HEK293 (cell line): ENCODE measurements around the gene DNAH1.
A peak's percentile ranks its signal among the peaks of the same experiment; 100 is the strongest.

Experiments used
- CTCF ChIA-PET: fragments of 350-600 bp; formaldehyde crosslinking; extraction: SDS; loops from one replicate; lab custom pipeline; 2021; ENCODE audit warnings: antibody characterized with exemption; lab: Yijun Ruan, JAX
- POLR2A ChIA-PET: fragments of 300-600 bp; formaldehyde crosslinking; extraction: SDS; loops from one replicate; lab custom pipeline; 2020; ENCODE audit warnings: antibody characterized with exemption, inconsistent platforms; lab: Yijun Ruan, JAX
- H3K27ac ChIP-seq: fragments of 200-500 bp; sonication (Bioruptor generic); 2 replicates; pipeline ENCODE4 v1.5.1; 2014; ENCODE audit warnings: low read depth, low read length, control low read depth, inconsistent platforms; ENCODE audit errors: extremely low read depth
- H3K36me3 ChIP-seq, 2 experiments: fragments of 200-500 bp in 1 of 2; sonication (Bioruptor generic) in 1 of 2; 1 replicate in 1 of 2; 2 replicates in 1 of 2; pipeline ENCODE4 v1.5.1; 2014 to 2017; ENCODE audit warnings: inconsistent platforms in 2 of 2, low read length in 2 of 2; ENCODE audit not compliant: control insufficient read depth in 2 of 2, insufficient read depth in 1 of 2
- H3K4me1 ChIP-seq: fragments of 200-500 bp; sonication (Bioruptor generic); 2 replicates; pipeline ENCODE4 v1.5.1; 2014; ENCODE audit warnings: mild to moderate bottlenecking, low read length, inconsistent platforms; ENCODE audit not compliant: control insufficient read depth, insufficient read depth
- H3K4me3 ChIP-seq: 2 replicates; pipeline ENCODE4 v1.5.1; 2011; ENCODE audit warnings: low read depth, mild to moderate bottlenecking, control low read depth, low read length, moderate library complexity
- H3K9me3 ChIP-seq: fragments of 200-500 bp; sonication (Bioruptor generic); 2 replicates; pipeline ENCODE4 v1.5.1; 2014; ENCODE audit warnings: low read depth, low read length, inconsistent platforms; ENCODE audit not compliant: control insufficient read depth, insufficient read depth
- EGR2 ChIP-seq: fragments of 450-650 bp; formaldehyde crosslinking; IDR thresholded peaks from 2 replicates; pipeline ENCODE4 v1.5.1; 2016; ENCODE audit warnings: low read depth, missing biosample characterization, missing genetic modification characterization
- GLI2 ChIP-seq: fragments of 450-650 bp; formaldehyde crosslinking; IDR thresholded peaks from 2 replicates; pipeline ENCODE4; 2017; ENCODE audit warnings: missing biosample characterization, missing genetic modification characterization, low read depth, borderline replicate concordance
- INSM2 ChIP-seq: fragments of 450-650 bp; formaldehyde crosslinking; IDR thresholded peaks from 2 replicates; pipeline ENCODE4 v1.5.1; 2016; ENCODE audit warnings: missing biosample characterization, missing genetic modification characterization
- REST ChIP-seq: fragments of 450-650 bp; formaldehyde crosslinking; IDR thresholded peaks from 2 replicates; pipeline ENCODE4 v1.5.1; 2016; ENCODE audit warnings: missing biosample characterization, missing genetic modification characterization
- YY2 ChIP-seq: fragments of 450-650 bp; formaldehyde crosslinking; IDR thresholded peaks from 2 replicates; pipeline ENCODE4 v1.5.1; 2016; ENCODE audit warnings: missing biosample characterization, missing genetic modification characterization
- ZBTB7A ChIP-seq: fragments of 450-650 bp; formaldehyde crosslinking; IDR thresholded peaks from 2 replicates; pipeline ENCODE4 v1.5.1; 2016; ENCODE audit warnings: low read depth, missing biosample characterization, missing genetic modification characterization
- ZFHX2 ChIP-seq: fragments of 450-650 bp; formaldehyde crosslinking; conservative IDR thresholded peaks from 2 replicates; pipeline ENCODE4 v1.5.1; 2016; ENCODE audit warnings: missing biosample characterization, missing genetic modification characterization
- ZFP69B ChIP-seq: fragments of 450-650 bp; formaldehyde crosslinking; IDR thresholded peaks from 2 replicates; pipeline ENCODE4 v1.5.1; 2016; ENCODE audit warnings: missing biosample characterization, missing genetic modification characterization
- ZNF280C ChIP-seq: fragments of 450-650 bp; formaldehyde crosslinking; IDR thresholded peaks from 2 replicates; pipeline ENCODE4 v1.5.1; 2016; ENCODE audit warnings: missing biosample characterization, missing genetic modification characterization
- ZNF48 ChIP-seq: fragments of 450-650 bp; formaldehyde crosslinking; IDR thresholded peaks from 2 replicates; pipeline ENCODE4 v1.5.1; 2016; ENCODE audit warnings: missing biosample characterization, missing genetic modification characterization
- ZNF677 ChIP-seq: fragments of 450-650 bp; IDR thresholded peaks from 2 replicates; pipeline ENCODE4 v1.5.0; 2018; ENCODE audit warnings: missing biosample characterization, mild to moderate bottlenecking, missing genetic modification characterization, moderate library complexity
- ZSCAN30 ChIP-seq: fragments of 450-650 bp; IDR thresholded peaks from 2 replicates; pipeline ENCODE4 v1.5.1; 2018; ENCODE audit warnings: missing biosample characterization, mild to moderate bottlenecking, missing genetic modification characterization, moderate library complexity
- TF ChIP-seq, protein P1 (sequence below): fragments of 450-650 bp; formaldehyde crosslinking; IDR thresholded peaks from 2 replicates; pipeline ENCODE4 v1.5.1; 2016; ENCODE audit warnings: missing biosample characterization, missing genetic modification characterization

The DNAH1 gene

GRCh38 chr3:52440671-52441070, 124.6 kb downstream of the DNAH1 start (continued):
- no peak for TF ChIP-seq INSM2 (tag by site-specific recombination)
- TF ChIP-seq ZSCAN30 (tag by site-specific recombination): no peak
- no peak for TF ChIP-seq ZBTB7A
- TF ChIP-seq ZNF280C (tag by site-specific recombination): no peak
- TF ChIP-seq, protein P1, sequence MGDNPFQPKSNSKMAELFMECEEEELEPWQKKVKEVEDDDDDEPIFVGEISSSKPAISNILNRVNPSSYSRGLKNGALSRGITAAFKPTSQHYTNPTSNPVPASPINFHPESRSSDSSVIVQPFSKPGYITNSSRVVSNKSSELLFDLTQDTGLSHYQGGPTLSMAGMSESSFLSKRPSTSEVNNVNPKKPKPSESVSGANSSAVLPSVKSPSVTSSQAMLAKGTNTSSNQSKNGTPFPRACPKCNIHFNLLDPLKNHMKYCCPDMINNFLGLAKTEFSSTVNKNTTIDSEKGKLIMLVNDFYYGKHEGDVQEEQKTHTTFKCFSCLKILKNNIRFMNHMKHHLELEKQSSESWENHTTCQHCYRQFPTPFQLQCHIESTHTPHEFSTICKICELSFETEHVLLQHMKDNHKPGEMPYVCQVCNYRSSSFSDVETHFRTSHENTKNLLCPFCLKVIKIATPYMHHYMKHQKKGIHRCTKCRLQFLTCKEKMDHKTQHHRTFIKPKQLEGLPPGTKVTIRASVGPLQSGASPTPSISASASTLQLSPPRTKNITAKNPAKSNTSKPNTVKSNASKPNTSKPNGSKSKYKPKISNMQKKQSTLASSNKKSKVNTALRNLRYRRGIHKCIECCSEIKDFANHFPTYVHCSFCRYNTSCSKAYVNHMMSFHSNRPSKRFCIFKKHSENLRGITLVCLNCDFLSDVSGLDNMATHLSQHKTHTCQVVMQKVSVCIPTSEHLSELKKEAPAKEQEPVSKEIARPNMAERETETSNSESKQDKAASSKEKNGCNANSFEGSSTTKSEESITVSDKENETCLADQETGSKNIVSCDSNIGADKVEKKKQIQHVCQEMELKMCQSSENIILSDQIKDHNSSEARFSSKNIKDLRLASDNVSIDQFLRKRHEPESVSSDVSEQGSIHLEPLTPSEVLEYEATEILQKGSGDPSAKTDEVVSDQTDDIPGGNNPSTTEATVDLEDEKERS (tag by site-specific recombination): no peak
- TF ChIP-seq, all 188 proteins: peak for 0

DNA sequence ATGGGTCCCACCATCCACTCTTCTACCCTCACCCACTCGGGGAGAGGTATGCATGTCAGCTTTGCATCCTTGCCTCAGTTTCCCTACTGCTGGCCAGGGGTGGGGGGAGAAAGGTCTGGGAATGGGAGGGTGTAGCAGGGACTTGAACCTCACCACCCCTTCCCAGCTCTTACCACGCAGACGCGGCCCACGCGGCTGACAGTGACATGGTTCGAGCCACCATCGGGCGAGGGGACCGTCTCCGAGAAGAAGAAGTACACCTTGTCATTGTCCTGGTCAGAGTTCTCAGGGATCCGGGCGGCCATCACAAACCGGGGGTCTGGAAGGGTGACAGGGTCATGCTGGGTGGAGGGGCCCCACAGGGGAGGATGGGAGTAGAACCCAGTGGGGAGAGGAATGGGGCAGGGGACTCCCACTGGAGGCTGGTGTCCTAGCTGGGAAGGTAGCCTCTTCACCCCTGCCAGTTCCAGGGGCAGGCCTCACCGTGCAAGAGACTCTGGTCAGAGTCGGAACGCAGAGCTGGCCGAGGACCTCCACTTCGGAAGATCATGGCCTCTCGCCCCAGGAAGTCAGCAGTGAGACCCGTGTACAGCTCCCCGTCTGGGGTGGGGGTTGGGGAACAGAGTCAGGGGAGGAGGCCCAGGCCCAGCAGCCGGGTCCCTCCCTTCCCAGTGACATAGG, 125.1 kb downstream of the DNAH1 start:
- H3K27ac ChIP-seq: no peak overlapping the region
- no peaks in the 10 kb centered on the region for H3K36me3 ChIP-seq
- no peaks in the 10 kb centered on the region for H3K4me1 ChIP-seq
- TF ChIP-seq ZNF48 (tag by site-specific recombination) (no peak), YY2 (no peak), ZNF677 (tag by site-specific recombination) (no peak), GLI2 (tag by site-specific recombination) (no peak)
- ChIA-PET CTCF (interaction anchor here (0.6 to 0.8 kb wide), 5 partner anchors 13 to 778 kb away, joined by 3 to 5 read pairs (median 3); no protein-coding TSS in a partner anchor), POLR2A (interaction anchor here (0.6 kb wide), 1 partner anchor 200 kb away, joined by 3 read pairs; no protein-coding TSS in a partner anchor)
- no peaks in the 10 kb centered on the region for H3K9me3 ChIP-seq
- H3K4me3 ChIP-seq: no peak overlapping the region

- H3K27ac ChIP-seq: no peak overlapping the region
- no peaks in the 10 kb centered on the region for H3K4me1 ChIP-seq
- no peaks in the 10 kb centered on the region for H3K9me3 ChIP-seq
- POLR2A ChIA-PET: no interaction called here
- TF ChIP-seq EGR2 (tag by site-specific recombination): peak; percentile 36; the same call in 1 of the 2 replicates
- TF ChIP-seq REST (tag by site-specific recombination): no peak
- TF ChIP-seq ZFP69B: no peak
- TF ChIP-seq ZFHX2 (tag by site-specific recombination): peak; percentile 55
- TF ChIP-seq, all 188 proteins: peak for 2
- H3K36me3 ChIP-seq: no peaks in the 10 kb centered on the region
- CTCF ChIA-PET: interaction anchor here (0.7 to 0.8 kb wide), 2 partner anchors 13 to 20 kb away, joined by 5 read pairs; no protein-coding TSS in a partner anchor
- no peak overlapping the region for H3K4me3 ChIP-seq
Measured at GRCh38 chr3:52441772-52442332, 125.7 kb downstream of the DNAH1 start.
